Renal pelvis (tissue), 12 donors: ENCODE data around the gene HUNK. TPM values are rescaled to one million over a fixed set of nuclear protein-coding genes. Genes with fewer than 3 reads are reported as not detected.
A peak's percentile ranks its signal among the peaks of the same experiment; 100 is the strongest.
"Not testable (repeated sequence)": the region's sequence is repeated elsewhere in the genome, so short reads cannot be mapped to it uniquely, and the experiment has no call there.

Experiments
- DNase-seq: peaks from one replicate; pipeline ENCODE4 v3.0.0-alpha.2; 2013
- long read RNA-seq, 16 experiments: transcript quantifications; one replicate each; lab custom pipeline, GENCODE V29; 2026
- polyA plus RNA-seq, 3 donors: library from polyadenylated mRNA; unstranded; fragments of 120-200 nt; gene quantifications; one replicate each; pipeline ENCODE4 v1.2.1, GENCODE V29; 2013; ENCODE audit not compliant: insufficient read length in 3 of 3

HUNK gene
- 10 to 100 TPM; 15.9 to 19.3 (median 18.5) TPM for polyA plus RNA-seq
- long read RNA-seq, donor 1, full-length matches to known transcripts = 4 of 4 reads
- long read RNA-seq, donor 1, partial matches to known transcripts = 0 of 4 reads
- long read RNA-seq, donor 1, other reads (novel, unspliced or antisense) = 0 of 4 reads
- long read RNA-seq, donor 2, full-length matches to known transcripts = 4 of 4 reads
- long read RNA-seq, donor 2, partial matches to known transcripts = 0 of 4 reads
- long read RNA-seq, donor 2, other reads (novel, unspliced or antisense) = 0 of 4 reads
- long read RNA-seq, donor 3, full-length matches to known transcripts = 2 of 2 reads
- long read RNA-seq, donor 3, partial matches to known transcripts = 0 of 2 reads
- long read RNA-seq, donor 3, other reads (novel, unspliced or antisense) = 0 of 2 reads
- long read RNA-seq, donor 4, full-length matches to known transcripts = 1 of 8 reads
- long read RNA-seq, donor 4, partial matches to known transcripts = 7 of 8 reads
- long read RNA-seq, donor 4, other reads (novel, unspliced or antisense) = 0 of 8 reads
- long read RNA-seq, donor 5, full-length matches to known transcripts = 1 of 1 reads
- long read RNA-seq, donor 5, partial matches to known transcripts = 0 of 1 reads
- long read RNA-seq, donor 5, other reads (novel, unspliced or antisense) = 0 of 1 reads
- long read RNA-seq, donor 6, full-length matches to known transcripts = 3 of 3 reads
- long read RNA-seq, donor 6, partial matches to known transcripts = 0 of 3 reads
- long read RNA-seq, donor 6, other reads (novel, unspliced or antisense) = 0 of 3 reads
- long read RNA-seq, donor 7, full-length matches to known transcripts = 6 of 6 reads
- long read RNA-seq, donor 7, partial matches to known transcripts = 0 of 6 reads
- long read RNA-seq, donor 7, other reads (novel, unspliced or antisense) = 0 of 6 reads
- long read RNA-seq, donor 8 = 0 reads
- long read RNA-seq, donor 9, full-length matches to known transcripts = 5 of 5 reads
- long read RNA-seq, donor 9, partial matches to known transcripts = 0 of 5 reads
- long read RNA-seq, donor 9, other reads (novel, unspliced or antisense) = 0 of 5 reads
- long read RNA-seq, donor 10, full-length matches to known transcripts = 2 of 2 reads
- long read RNA-seq, donor 10, partial matches to known transcripts = 0 of 2 reads
- long read RNA-seq, donor 10, other reads (novel, unspliced or antisense) = 0 of 2 reads
- long read RNA-seq, donor 11, full-length matches to known transcripts = 2 of 2 reads
- long read RNA-seq, donor 11, partial matches to known transcripts = 0 of 2 reads
- long read RNA-seq, donor 11, other reads (novel, unspliced or antisense) = 0 of 2 reads
- long read RNA-seq, donor 12, full-length matches to known transcripts = 8 of 8 reads
- long read RNA-seq, donor 12, partial matches to known transcripts = 0 of 8 reads
- long read RNA-seq, donor 12, other reads (novel, unspliced or antisense) = 0 of 8 reads
- long read RNA-seq, donor 13, full-length matches to known transcripts = 1 of 1 reads
- long read RNA-seq, donor 13, partial matches to known transcripts = 0 of 1 reads
- long read RNA-seq, donor 13, other reads (novel, unspliced or antisense) = 0 of 1 reads
- long read RNA-seq, donor 14, full-length matches to known transcripts = 8 of 8 reads
- long read RNA-seq, donor 14, partial matches to known transcripts = 0 of 8 reads
- long read RNA-seq, donor 14, other reads (novel, unspliced or antisense) = 0 of 8 reads
- long read RNA-seq, donor 15, full-length matches to known transcripts = 5 of 5 reads
- long read RNA-seq, donor 15, partial matches to known transcripts = 0 of 5 reads
- long read RNA-seq, donor 15, other reads (novel, unspliced or antisense) = 0 of 5 reads
- long read RNA-seq, donor 16, full-length matches to known transcripts = 4 of 4 reads
- long read RNA-seq, donor 16, partial matches to known transcripts = 0 of 4 reads
- long read RNA-seq, donor 16, other reads (novel, unspliced or antisense) = 0 of 4 reads

DNA sequence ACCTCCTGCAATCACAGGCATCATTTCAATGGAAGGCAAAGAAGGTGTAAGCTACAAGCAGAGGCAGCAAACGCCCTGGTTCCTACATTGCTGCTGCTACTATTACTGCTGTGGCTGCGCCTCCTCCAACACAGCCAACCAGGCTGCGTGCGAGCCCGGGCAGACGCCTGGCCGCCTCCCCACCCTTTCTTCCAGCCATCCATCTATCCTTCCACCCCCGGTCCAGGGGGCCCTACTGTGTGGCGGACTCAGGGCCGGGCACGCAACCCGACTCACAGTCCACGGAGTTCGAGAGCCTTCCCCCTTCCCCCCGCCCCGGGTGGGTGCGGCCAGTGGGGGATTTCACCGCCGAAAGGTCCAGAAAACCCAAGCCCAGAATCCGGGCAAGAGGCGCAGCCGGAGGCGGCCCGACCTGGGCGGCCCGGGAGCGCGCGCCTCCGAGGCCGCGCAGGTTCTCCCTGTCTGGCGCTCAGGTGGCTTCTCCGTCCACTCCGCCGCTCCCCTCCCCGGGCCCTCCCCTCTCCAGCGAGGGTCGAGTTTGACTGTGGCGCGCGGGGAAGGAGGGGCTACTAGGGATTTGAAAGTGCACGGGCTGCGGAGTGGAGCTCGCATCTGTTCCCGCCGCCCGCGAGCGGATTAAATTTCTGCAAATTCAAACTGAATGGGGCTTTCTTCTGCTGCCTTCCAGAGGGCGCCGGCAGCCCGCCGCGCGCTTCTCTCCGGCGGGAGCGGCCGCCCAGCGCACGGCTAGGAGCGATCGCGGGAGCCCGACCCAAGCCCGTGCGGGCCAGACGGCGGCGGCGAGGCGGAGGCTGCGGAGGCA is at the start of gene HUNK:
Gene HUNK (plus strand): TSS at position 569 of the 823 bp plus-strand sequence. CDS start 655 bp downstream, outside the sequence.
- DNase-seq = peak; percentile 84

- no peak for DNase-seq
Observed at GRCh38 chr21:31829736-31830472, 42.9 kb upstream of the HUNK start.

- peak; percentile 9 for DNase-seq
Observed at GRCh38 chr21:31830701-31831100, 42.1 kb upstream of the HUNK start.

DNA sequence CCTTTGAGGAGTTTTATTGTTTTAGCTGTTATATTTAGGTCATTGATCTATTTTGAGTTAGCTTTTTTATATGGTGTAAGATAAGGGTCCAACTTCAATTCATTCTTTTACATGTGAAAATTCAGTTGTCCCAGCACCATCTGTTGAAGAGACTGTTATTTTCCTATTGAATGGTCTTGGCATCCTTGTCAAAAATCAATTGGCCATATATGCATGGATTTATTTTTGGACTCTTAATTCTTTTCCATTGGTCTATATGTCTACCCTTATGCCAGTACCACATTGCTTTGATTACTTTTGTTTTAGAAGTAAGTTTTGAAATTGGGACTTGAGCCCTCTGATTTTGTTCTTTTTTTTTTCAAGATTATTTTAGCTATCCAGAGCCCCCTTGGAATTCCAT is 35.8 kb upstream of the HUNK start:
- no peak for DNase-seq

GRCh38 chr21:31837618-31838390 is 35.0 kb upstream of the HUNK start:
- no peak for DNase-seq

- DNase-seq = no peak
Observed at GRCh38 chr21:31838586-31839355, 34.0 kb upstream of the HUNK start.

DNA sequence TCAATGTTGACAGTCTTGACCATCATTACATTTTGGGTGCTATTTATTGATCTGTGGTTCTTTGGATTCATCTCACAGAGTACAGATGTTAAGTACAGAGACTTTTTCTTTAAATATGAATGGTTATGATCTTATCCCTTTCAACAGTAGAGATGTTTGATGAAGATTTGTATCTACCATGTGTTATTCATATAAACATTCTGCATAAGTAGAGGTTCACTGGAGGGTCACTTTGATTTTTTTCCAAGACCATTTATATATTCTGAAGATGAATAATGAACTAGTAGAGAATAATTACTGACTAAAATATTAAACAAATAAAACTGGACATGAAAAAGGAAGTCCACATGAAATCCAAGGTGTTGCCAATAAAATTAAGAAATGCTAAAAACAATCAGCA is 28.6 kb upstream of the HUNK start:
- no peak for DNase-seq

GRCh38 chr21:31845151-31845729 is 27.6 kb upstream of the HUNK start:
- DNase-seq = no peak

DNA sequence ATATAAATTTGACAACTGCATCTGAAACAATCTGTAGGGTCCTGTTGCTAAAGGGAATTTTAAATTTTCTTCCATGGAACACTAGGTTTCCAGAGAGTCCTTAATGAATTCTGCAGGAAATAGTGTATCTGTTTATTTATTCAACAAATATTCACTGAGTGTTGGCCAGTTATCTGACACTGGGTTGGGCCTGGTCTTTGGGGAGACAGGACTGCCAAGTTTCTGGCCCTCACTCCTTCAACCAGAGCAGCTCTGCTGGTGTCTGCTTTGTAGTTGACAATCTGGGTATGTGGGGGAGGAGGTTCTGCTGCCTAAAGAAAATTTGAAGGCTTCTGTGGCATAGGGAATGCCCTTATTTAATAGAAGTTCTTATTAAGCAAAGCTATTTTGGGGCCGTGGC is 26.1 kb upstream of the HUNK start:
- DNase-seq = no peak

GRCh38 chr21:31847761-31848160 is 25.1 kb upstream of the HUNK start:
- DNase-seq = no peak

DNA sequence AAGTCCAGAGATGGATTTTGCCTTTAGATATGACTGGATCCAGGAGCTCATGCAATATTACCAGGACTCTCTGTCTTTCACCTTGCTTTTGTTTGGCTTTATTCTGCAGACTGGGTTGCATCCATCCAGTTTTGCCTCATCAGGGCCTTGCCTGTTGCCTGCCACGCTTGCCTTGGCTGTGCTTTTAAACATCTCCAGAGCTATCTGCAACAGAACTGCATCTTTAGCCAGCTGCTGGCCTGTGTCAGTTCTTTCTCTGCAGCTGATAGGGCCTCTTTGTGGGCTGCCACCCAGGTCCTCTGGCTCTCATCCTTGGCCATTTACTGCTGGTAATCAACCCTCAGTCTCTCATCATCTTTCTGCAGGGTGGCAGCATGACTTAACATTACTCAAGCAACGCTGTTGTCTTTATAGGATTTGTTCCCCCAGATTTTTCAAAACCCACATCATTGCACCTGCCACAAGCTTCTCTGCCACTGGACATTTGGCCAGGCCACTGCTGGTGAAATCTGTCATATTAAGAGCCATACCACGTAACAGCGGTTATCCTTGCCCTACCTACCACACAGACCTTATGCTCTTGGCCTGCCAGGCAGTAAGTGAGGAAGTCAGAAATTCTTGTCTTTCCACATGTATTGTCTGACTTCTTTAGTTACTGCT is 24.4 kb upstream of the HUNK start:
- no peak for DNase-seq

GRCh38 chr21:31850886-31851285 is 21.9 kb upstream of the HUNK start:
- no peak for DNase-seq

- no peak for DNase-seq
Observed at GRCh38 chr21:31855180-31855579, 17.6 kb upstream of the HUNK start.

DNA sequence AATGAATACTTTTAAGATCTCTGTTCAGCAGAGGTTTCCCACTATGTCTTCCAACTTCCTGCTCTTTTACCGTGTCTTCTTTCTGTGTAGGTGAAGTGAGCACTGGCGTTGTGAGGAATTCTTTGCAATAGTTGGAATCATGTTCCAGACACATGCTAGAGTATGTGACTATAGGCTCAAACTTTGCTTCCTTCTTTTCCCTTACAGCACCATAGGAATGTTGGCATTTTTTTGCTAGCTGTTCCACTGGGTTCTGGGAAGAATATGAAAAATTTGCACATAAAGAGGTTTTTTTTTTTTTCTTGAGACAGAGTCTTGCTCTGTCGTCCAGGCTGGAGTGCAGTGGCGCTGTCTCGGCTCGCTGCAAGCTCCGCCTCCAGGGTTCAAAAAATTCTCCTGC is 15.7 kb upstream of the HUNK start:
- DNase-seq = no peak

DNA sequence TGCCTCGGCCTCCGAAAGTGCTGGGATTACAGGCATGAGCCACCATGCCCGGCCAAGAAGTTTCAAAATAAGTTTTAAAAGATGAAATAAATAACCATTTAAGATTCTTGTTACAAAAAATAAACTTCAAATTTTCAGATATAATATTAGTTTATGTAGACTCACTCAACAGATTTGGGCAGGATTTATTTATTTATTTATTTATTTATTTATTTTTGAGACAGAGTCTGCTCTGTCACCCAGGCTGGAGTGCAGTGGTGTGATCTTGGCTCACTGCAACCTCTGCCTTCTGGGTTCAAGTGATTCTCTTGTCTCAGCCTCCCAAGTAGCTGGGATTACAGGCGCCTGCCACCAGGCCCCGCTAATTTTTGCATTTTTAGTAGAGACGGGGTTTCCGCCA is 15.2 kb upstream of the HUNK start:
- not testable (repeated sequence) for DNase-seq

DNA sequence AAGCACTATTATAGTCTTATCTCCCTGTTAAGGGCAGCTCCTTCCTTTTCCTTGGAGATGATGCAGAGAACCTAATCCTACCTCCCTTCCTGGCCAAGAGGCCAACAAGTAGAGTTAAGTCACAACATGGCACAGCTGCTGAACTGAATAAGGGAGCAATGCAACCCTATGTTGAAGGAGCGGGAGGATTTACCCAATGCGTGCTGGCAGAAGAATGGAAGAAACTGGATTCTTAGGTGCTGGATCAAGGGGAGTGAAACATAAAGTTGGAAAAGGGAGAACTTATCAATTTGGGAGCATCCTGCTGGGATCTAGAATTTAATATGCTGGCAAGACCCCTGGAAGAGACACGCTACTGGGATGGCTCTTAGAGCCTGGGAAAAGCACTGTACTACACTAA is 12.0 kb upstream of the HUNK start:
- DNase-seq = no peak
